Measurements from ENCODE around the gene CPB1. TPM values are rescaled to one million over a fixed set of nuclear protein-coding genes. Genes with fewer than 3 reads are reported as not detected.
"Not testable (repeated sequence)": the region's sequence is repeated elsewhere in the genome, so short reads cannot be mapped to it uniquely, and the experiment has no call there.

The CPB1 gene
- total RNA-seq = not detected

DNA sequence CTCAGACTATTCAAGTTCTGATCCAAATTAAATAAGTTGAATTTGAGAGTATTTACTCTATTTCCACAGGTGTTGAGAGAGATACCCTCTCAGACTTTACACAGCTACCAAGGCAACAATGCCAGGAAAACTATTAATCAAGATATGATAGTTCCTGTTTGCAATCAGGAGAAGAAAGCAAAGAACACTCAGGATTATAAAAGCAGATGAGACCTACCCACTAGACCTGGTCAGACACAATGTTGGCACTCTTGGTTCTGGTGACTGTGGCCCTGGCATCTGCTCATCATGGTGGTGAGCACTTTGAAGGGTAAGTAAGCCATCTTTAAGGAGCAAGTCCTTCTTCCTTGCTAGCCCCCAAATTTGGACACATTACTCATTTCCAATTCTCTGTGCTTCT lies at the start of gene CPB1:
TSS of gene CPB1 (plus strand) at position 227 of the 400 bp plus-strand sequence. CDS start at position 240, 13 bp downstream.
- H3K27ac Mint-ChIP-seq = no peak within 1 kb of the TSS
- no peaks in the 10 kb centered on the region for H3K9me3 Mint-ChIP-seq
- no peaks in the 10 kb centered on the region for H3K27me3 Mint-ChIP-seq (ENCODE audit: low read depth)
- DNase-seq = no peak
- no peak within 1 kb of the TSS for H3K4me3 Mint-ChIP-seq
- ATAC-seq (replicated peaks in 1 of 2) = no peak
- H3K4me1 Mint-ChIP-seq (ENCODE audit: low read depth) = no peaks in the 10 kb centered on the region
- no peaks in the 10 kb centered on the region for H3K36me3 Mint-ChIP-seq (ENCODE audit: insufficient read depth in 2 of 2)

DNA sequence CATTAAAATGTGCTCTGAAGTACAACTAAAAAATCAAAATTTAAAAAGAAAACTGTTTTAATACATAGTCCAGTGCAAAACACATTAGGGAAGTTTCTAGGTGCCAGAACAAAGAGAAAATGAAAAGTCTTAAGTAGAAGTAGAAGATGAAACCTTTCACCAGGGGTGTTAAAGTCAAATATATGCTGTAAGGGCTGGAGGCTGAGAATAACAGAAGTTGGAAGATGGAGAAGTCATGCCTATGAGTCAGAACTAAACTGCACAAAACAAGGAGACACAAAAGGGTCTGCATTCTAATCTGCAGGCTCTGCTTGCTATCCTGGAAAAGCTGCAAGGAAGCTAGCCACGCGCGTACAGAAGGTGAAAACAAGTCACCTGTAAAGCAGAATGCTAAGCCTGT lies 48.7 kb upstream of the CPB1 start:
- DNase-seq (no peak), ATAC-seq (replicated peaks in 1 of 2) (no peak)
- no peaks in the 10 kb centered on the region for H3K36me3 Mint-ChIP-seq (ENCODE audit: insufficient read depth in 2 of 2)
- H3K4me1 Mint-ChIP-seq (ENCODE audit: low read depth) = no peaks in the 10 kb centered on the region
- no peak overlapping the region for H3K27ac Mint-ChIP-seq
- peaks cover 2 to 6% of the 10 kb centered on the region in 2 donors for H3K9me3 Mint-ChIP-seq
- no peak overlapping the region for H3K4me3 Mint-ChIP-seq
- H3K27me3 Mint-ChIP-seq (ENCODE audit: low read depth) = no peaks in the 10 kb centered on the region

DNA sequence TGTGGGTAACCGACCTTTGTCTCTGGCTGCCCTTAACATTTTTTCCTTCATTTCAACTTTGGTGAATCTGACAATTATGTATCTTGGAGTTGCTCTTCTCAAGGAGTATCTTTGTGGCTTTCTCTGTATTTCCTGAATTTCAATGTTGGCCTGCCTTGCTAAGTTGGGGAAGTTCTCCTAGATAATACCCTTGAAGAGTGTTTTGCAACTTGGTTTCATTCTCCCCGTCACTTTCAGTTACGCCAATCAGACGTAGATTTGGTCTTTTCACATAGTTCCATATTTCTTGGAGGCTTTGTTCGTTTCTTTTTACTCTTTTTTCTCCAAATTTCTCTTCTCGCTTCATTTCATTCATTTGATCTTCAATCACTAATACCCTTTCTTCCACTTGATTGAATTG lies 42.6 kb upstream of the CPB1 start:
- not testable (repeated sequence) for H3K36me3 Mint-ChIP-seq (ENCODE audit: insufficient read depth in 2 of 2); DNase-seq; H3K27me3 Mint-ChIP-seq (ENCODE audit: low read depth); H3K27ac Mint-ChIP-seq; H3K9me3 Mint-ChIP-seq; H3K4me1 Mint-ChIP-seq (ENCODE audit: low read depth); ATAC-seq (replicated peaks in 1 of 2); H3K4me3 Mint-ChIP-seq

DNA sequence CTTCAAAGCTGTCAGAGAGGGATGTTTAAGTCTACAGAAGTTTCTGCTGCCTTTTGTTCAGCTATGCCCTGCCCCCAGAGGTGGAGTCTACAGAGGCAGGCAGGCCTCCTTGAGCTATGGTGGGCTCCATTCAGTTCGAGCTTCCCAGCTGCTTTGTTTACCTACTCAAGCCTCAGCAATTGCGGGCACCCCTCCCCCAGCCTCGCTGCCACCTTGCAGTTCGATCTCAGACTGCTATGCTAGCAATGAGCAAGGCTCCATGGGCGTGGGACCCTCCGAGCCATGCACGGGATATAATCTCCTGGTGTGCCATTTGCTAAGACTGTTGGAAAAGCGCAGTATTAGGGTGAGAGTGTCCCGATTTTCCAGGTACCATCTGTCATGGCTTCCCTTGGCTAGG lies 41.5 kb upstream of the CPB1 start:
- H3K4me1 Mint-ChIP-seq (ENCODE audit: low read depth); DNase-seq; H3K4me3 Mint-ChIP-seq; ATAC-seq (replicated peaks in 1 of 2); H3K9me3 Mint-ChIP-seq; H3K27ac Mint-ChIP-seq; H3K27me3 Mint-ChIP-seq (ENCODE audit: low read depth); H3K36me3 Mint-ChIP-seq (ENCODE audit: insufficient read depth in 2 of 2): not testable (repeated sequence)

DNA sequence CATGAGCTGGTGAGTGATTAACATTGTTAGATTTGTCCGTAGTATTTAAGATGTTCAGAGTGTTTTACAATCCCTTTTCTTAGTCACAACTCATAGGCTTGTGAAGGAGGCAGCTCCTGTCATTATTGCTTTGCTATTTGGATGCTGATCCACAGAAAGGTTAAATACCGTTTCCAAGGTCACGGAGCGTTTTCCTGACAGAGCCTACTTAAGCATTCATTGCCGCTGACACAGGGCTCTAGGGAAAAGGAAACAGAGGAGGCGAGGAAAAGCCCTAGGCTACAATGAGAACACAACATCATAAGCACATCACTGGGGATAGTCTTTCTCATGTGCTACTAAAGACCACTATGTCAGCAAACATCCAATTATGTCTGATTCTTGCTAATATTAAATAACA lies 38.5 kb upstream of the CPB1 start:
- no peak overlapping the region for H3K27ac Mint-ChIP-seq
- DNase-seq (no peak), ATAC-seq (replicated peaks in 1 of 2) (no peak)
- H3K4me1 Mint-ChIP-seq (ENCODE audit: low read depth) = no peaks in the 10 kb centered on the region
- peaks cover 0 to 1% of the 10 kb centered on the region in 2 donors for H3K9me3 Mint-ChIP-seq
- H3K4me3 Mint-ChIP-seq = no peak overlapping the region
- H3K27me3 Mint-ChIP-seq (ENCODE audit: low read depth) = peaks cover 7% of the 10 kb centered on the region
- no peaks in the 10 kb centered on the region for H3K36me3 Mint-ChIP-seq (ENCODE audit: insufficient read depth in 2 of 2)

DNA sequence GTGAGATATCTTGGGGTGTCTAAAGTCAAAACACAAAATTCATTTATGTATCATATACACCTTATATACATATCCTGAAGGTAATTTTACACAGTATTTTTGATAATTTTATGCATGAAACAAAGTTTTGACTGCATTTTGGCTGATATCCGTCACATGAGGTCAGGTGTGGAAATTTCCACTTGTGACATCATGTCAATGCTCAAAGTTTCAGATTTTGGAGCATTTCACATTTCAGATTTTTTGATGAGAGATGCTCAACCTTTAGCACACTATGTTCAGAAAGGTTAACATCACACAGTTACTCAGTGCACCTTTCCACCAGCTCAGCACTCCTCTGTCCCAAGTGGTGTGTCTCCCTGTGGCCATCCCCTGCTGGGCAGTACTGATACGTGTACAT lies 37.7 kb upstream of the CPB1 start:
- Mint-ChIP-seq H3K9me3 (no peaks in the 10 kb centered on the region), H3K27ac (no peak overlapping the region), H3K27me3 (ENCODE audit: low read depth) (peaks cover 7% of the 10 kb centered on the region), H3K4me3 (no peak overlapping the region), H3K36me3 (ENCODE audit: insufficient read depth in 2 of 2) (no peaks in the 10 kb centered on the region), H3K4me1 (ENCODE audit: low read depth) (no peaks in the 10 kb centered on the region)
- ATAC-seq (replicated peaks in 1 of 2) = no peak
- no peak for DNase-seq

DNA sequence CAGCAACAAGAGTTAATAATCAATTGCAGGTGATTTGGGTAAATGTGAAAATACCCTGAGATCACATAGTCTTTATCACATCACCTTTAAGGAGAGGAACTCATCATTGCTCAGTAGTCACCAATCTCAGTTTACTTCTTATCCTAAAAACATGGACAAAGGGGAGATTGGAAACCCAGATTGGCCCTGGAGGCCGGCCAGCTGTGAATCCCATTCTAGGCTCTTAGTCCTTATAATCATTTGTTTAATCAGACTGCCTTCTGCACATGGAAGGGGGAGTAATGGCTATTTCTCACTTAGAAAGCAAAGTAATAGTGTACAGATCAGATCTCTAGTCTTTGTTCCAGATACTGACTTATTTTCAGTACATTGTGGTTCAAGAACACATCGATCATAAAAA lies 37.2 kb upstream of the CPB1 start:
- Mint-ChIP-seq H3K36me3 (ENCODE audit: insufficient read depth in 2 of 2) (no peaks in the 10 kb centered on the region), H3K9me3 (no peaks in the 10 kb centered on the region), H3K4me1 (ENCODE audit: low read depth) (no peaks in the 10 kb centered on the region), H3K4me3 (no peak overlapping the region), H3K27ac (no peak overlapping the region), H3K27me3 (ENCODE audit: low read depth) (peaks cover 7% of the 10 kb centered on the region)
- ATAC-seq (replicated peaks in 1 of 2) = no peak
- DNase-seq = no peak

DNA sequence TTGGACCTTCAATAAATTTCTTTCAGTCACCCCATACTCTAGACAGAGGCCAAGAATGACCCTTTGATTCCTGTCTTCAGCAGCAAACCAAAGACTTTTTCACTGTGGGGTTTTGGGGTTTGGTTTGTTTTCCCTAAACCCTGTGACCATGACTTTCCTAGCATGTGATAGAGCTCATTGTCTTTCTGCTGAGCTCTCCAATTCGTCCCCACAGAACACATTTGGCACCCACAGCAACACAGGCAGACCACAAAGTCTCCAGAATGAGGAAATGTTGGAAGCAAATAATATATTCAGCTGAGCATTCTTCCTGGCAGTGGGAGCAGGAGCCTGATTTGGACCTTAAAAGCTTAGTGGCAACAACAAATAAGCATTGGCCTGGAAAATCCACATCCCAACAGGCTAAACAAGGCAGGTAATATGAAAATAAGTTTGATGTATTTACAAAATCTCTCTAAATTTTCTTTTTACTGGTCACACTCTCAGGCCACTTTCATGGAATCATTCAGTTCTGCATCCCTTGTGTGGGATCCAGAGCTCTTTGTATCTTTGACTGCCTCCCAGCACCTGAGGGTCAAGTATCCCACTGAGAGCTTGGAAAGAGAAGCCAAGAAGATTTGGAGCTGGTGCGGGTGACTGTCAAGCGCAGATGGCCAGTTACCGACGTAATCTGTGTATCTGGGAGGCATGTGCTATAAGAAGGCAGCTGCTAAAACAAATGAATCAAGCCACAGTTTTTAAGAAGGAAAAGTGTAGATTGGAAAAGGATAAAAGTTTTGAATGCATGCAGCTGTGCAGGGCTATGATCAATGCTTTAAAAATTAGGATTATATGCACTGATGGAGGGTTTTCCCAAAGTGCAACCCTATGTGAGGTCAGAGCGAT lies 36.5 kb upstream of the CPB1 start:
- H3K4me3 Mint-ChIP-seq = no peak overlapping the region
- H3K4me1 Mint-ChIP-seq (ENCODE audit: low read depth) = no peaks in the 10 kb centered on the region
- no peaks in the 10 kb centered on the region for H3K9me3 Mint-ChIP-seq
- no peak for DNase-seq
- H3K27ac Mint-ChIP-seq = no peak overlapping the region
- H3K27me3 Mint-ChIP-seq (ENCODE audit: low read depth) = peaks cover 7% of the 10 kb centered on the region
- H3K36me3 Mint-ChIP-seq (ENCODE audit: insufficient read depth in 2 of 2) = no peaks in the 10 kb centered on the region
- no peak for ATAC-seq (replicated peaks in 1 of 2)

DNA sequence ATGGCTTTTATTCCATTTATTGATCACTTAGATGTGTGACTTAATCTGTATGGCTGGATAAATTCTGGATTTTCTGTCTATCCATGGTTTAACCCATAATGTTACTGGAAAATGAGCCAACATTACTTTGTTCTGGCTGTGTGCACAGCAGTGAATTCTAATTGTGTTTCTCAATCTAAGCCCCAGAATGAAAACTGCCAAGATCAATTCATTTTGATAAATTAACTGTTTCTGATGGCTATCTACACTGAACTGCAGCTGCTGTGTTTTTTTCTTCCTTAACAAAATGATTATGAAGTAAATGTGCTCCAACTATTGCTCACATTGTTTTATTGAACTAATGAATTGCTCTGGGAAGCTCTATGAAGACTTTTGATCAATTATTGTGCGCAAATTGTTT lies 35.7 kb upstream of the CPB1 start:
- ATAC-seq (replicated peaks in 1 of 2) (no peak), DNase-seq (no peak)
- Mint-ChIP-seq H3K9me3 (no peaks in the 10 kb centered on the region), H3K27ac (no peak overlapping the region), H3K4me3 (no peak overlapping the region), H3K27me3 (ENCODE audit: low read depth) (peaks cover 7% of the 10 kb centered on the region), H3K4me1 (ENCODE audit: low read depth) (no peaks in the 10 kb centered on the region), H3K36me3 (ENCODE audit: insufficient read depth in 2 of 2) (no peaks in the 10 kb centered on the region)

DNA sequence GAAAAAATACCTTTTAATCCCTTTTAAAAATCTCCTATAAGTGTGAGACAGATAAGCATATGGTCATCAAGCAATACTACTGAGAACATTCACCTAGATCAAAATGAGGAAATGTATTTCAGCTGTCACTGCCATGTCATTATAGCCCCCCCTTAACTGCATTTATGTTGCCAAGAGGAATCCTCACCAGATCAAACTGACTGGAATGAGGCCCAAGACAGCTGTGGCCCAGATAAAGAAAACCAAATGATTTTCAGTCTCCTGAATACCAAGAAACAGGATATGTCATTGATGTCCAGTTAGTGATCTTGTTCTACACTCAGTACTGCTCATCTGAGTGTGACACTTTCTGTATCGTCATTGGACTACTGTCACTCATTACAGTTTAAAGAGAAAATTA lies 35.1 kb upstream of the CPB1 start:
- Mint-ChIP-seq H3K36me3 (ENCODE audit: insufficient read depth in 2 of 2) (no peaks in the 10 kb centered on the region), H3K27me3 (ENCODE audit: low read depth) (peaks cover 7% of the 10 kb centered on the region), H3K4me3 (no peak overlapping the region), H3K9me3 (no peaks in the 10 kb centered on the region), H3K27ac (no peak overlapping the region), H3K4me1 (ENCODE audit: low read depth) (no peaks in the 10 kb centered on the region)
- DNase-seq (no peak), ATAC-seq (replicated peaks in 1 of 2) (no peak)

DNA sequence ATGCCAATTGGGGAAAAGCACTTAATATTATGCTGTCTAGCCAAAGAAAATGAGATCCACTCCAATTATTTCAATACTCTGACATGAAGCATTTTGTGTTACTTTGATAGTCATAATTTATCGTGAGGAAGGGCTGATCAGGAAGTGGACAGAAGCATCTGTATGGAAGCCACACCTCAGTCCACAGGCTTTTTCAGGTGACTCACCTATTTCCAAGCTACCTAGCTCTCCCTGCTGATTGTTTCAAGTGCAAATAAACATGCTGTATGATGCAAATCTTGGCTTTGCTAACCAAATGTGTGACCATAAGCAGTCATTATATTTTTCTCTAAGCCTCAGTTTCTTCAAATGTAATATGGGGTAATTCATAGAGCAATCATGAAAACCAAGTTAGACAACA lies 30.8 kb upstream of the CPB1 start:
- ATAC-seq (replicated peaks in 1 of 2) = no peak
- peaks cover 0 to 2% of the 10 kb centered on the region in 2 donors for H3K9me3 Mint-ChIP-seq
- H3K27me3 Mint-ChIP-seq (ENCODE audit: low read depth) = peaks cover 3% of the 10 kb centered on the region
- no peak overlapping the region for H3K4me3 Mint-ChIP-seq
- no peak overlapping the region for H3K27ac Mint-ChIP-seq
- no peaks in the 10 kb centered on the region for H3K36me3 Mint-ChIP-seq (ENCODE audit: insufficient read depth in 2 of 2)
- no peaks in the 10 kb centered on the region for H3K4me1 Mint-ChIP-seq (ENCODE audit: low read depth)
- no peak for DNase-seq

DNA sequence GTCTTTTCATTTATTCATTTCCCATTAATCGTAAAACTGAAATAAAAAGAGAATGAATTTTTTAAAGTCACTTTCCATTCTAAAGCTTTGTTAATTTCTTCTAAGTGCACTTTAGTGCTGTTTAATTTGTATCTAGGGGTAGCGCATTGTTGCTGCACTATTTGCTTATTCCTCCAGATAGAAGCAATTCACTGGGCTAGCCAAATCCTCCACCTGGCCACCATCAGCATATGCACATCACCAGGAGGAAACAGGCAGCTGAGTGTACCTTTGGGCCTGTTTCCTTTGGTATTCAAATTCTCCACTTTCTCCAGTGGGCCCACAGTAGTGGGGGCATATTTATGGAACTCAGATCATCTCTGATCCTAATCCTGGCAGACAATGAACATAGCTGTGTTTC lies 29.8 kb upstream of the CPB1 start:
- no peak for ATAC-seq (replicated peaks in 1 of 2)
- H3K27me3 Mint-ChIP-seq (ENCODE audit: low read depth) = no peaks in the 10 kb centered on the region

DNA sequence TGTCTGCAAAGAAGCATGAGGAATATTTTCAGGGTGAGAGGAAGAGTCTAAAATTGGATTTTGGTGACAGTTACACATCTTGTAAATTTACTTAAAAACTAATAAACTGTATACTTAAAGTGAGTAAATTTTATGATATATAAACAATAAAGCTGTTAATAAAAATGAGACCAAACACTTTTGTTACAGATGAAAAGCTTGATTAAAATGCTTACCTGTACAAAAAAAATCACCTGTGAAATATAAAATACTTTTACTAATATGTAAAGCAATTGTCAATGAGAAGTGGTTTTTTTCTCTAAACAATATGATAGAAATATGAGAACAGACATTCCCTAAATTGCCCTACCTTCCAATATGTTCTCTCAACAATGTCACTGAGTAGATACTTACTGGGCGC lies 27.2 kb upstream of the CPB1 start:
- ATAC-seq (replicated peaks in 1 of 2) (no peak), DNase-seq (no peak)
- peaks cover 2% of the 10 kb centered on the region in 2 donors for H3K9me3 Mint-ChIP-seq
- H3K27ac Mint-ChIP-seq = no peak overlapping the region
- H3K4me3 Mint-ChIP-seq = no peak overlapping the region
- H3K4me1 Mint-ChIP-seq (ENCODE audit: low read depth) = no peaks in the 10 kb centered on the region
- no peaks in the 10 kb centered on the region for H3K36me3 Mint-ChIP-seq (ENCODE audit: insufficient read depth in 2 of 2)
- H3K27me3 Mint-ChIP-seq (ENCODE audit: low read depth) = no peaks in the 10 kb centered on the region

More for the DNA sequence above, 29.8 kb upstream of the CPB1 start:
- no peaks in the 10 kb centered on the region for H3K36me3 Mint-ChIP-seq (ENCODE audit: insufficient read depth in 2 of 2)
- DNase-seq = no peak
- no peak overlapping the region for H3K4me3 Mint-ChIP-seq
- H3K27ac Mint-ChIP-seq = no peak overlapping the region
- peaks cover 2% of the 10 kb centered on the region in 2 donors for H3K9me3 Mint-ChIP-seq
- no peaks in the 10 kb centered on the region for H3K4me1 Mint-ChIP-seq (ENCODE audit: low read depth)

DNA sequence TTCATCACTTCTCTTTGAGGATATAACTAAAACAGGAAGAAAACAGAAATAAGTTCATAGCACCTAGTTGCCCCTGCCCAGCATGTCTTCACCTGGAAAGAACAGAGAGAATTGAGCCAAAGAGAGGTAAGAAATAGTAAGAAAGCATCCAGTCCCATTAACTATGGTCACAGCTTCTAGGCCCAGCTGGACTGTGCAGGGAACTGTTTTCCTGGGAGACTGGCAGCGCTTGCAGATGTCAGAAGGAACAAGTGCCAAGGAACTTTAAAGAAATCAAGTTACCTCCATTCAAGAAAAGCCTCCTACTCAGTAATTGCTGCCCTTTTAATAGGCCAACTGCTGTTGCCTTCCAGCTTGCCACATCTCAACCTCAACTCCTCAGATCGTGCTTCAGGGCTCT lies 17.8 kb upstream of the CPB1 start:
- DNase-seq (no peak), ATAC-seq (replicated peaks in 1 of 2) (no peak)
- H3K9me3 Mint-ChIP-seq = no peaks in the 10 kb centered on the region
- H3K4me3 Mint-ChIP-seq = no peak overlapping the region
- H3K4me1 Mint-ChIP-seq (ENCODE audit: low read depth) = no peaks in the 10 kb centered on the region
- no peak overlapping the region for H3K27ac Mint-ChIP-seq
- H3K27me3 Mint-ChIP-seq (ENCODE audit: low read depth) = no peaks in the 10 kb centered on the region
- H3K36me3 Mint-ChIP-seq (ENCODE audit: insufficient read depth in 2 of 2) = no peaks in the 10 kb centered on the region
